EL (cell line): ENCODE measurements around the gene PRM3.

ENCODE experiments used
- DNase-seq: peaks from one replicate; pipeline ENCODE4 v3.0.0-alpha.2; 2016

Gene PRM3

GRCh38 chr16:11258553-11259492 lies 14.6 kb downstream of the PRM3 start:
- no peak for DNase-seq

- DNase-seq, result peak; percentile 86
Measured at GRCh38 chr16:11257131-11257938, 16.1 kb downstream of the PRM3 start.

- DNase-seq, result peak; percentile 70
Measured at GRCh38 chr16:11256661-11257130, 16.7 kb downstream of the PRM3 start.

- peak; percentile 89 for DNase-seq
Measured at GRCh38 chr16:11255737-11256660, 17.4 kb downstream of the PRM3 start, which contains the start of gene SOCS1. SOCS1 (minus strand) TSS chr16:11256204; CDS start chr16:11255478, 726 bp downstream.

- DNase-seq, result peak; percentile 47
Measured at GRCh38 chr16:11254913-11255736, 18.3 kb downstream of the PRM3 start.

- DNase-seq, result no peak
Measured at GRCh38 chr16:11253995-11254912, 19.2 kb downstream of the PRM3 start.

- DNase-seq, result peak; percentile 47
Measured at GRCh38 chr16:11253009-11253994, 20.1 kb downstream of the PRM3 start.

GRCh38 chr16:11252482-11252931 lies 20.9 kb downstream of the PRM3 start:
- no peak for DNase-seq

GRCh38 chr16:11251525-11252481 lies 21.6 kb downstream of the PRM3 start:
- no peak for DNase-seq

- DNase-seq, result no peak
Measured at GRCh38 chr16:11250786-11251524, 22.5 kb downstream of the PRM3 start.

- no peak for DNase-seq
Measured at GRCh38 chr16:11250091-11250785, 23.2 kb downstream of the PRM3 start.

- DNase-seq, result no peak
Measured at GRCh38 chr16:11249233-11250061, 24.0 kb downstream of the PRM3 start.

GRCh38 chr16:11248133-11248532 lies 25.3 kb downstream of the PRM3 start:
- no peak for DNase-seq

GRCh38 chr16:11245988-11246387 lies 27.4 kb downstream of the PRM3 start:
- DNase-seq, result no peak

GRCh38 chr16:11245222-11245737 lies 28.1 kb downstream of the PRM3 start:
- DNase-seq, result no peak
